DND-41 (cell line): ENCODE results near the gene HPS1.

ENCODE experiments used
- ATAC-seq: fragments of 200-7000 bp; cut with Tn5 transposase; 3 replicates; pipeline ENCODE4 v1.9.1; 2021; ENCODE audit warnings: low read depth; ENCODE audit not compliant: insufficient read depth
- DNase-seq: peaks from one replicate; pipeline ENCODE4 v3.0.0-alpha.2; 2020
- H2AFZ ChIP-seq: 2 replicates; pipeline ENCODE4 v1.6.0; 2012; ENCODE audit warnings: low read depth, low read length
- H3K27ac ChIP-seq: 2 replicates; pipeline ENCODE4 v1.5.1; 2012; ENCODE audit warnings: low read length, inconsistent platforms
- H3K27me3 ChIP-seq: fragments of 200-600 bp; sonication (generic); 2 replicates; pipeline ENCODE4 v1.6.0; 2012; ENCODE audit warnings: low read length, mild to moderate bottlenecking, inconsistent platforms; ENCODE audit not compliant: insufficient read depth, poor library complexity
- H3K36me3 ChIP-seq: 2 replicates; pipeline ENCODE4 v1.5.1; 2012; ENCODE audit warnings: low read length, inconsistent platforms; ENCODE audit not compliant: insufficient read depth
- H3K4me1 ChIP-seq: 2 replicates; pipeline ENCODE4 v1.5.1; 2012; ENCODE audit warnings: mild to moderate bottlenecking, low read length; ENCODE audit not compliant: insufficient read depth
- H3K4me2 ChIP-seq: 2 replicates; pipeline ENCODE4 v1.6.0; 2012; ENCODE audit warnings: mild to moderate bottlenecking, moderate library complexity, low read length, inconsistent platforms; ENCODE audit not compliant: insufficient read depth
- H3K4me3 ChIP-seq, 2 experiments: fragments of 200-600 bp in 1 of 2; shearing (Covaris generic) in 1 of 2; 2 replicates each; pipeline ENCODE4 v1.5.1; 2012 to 2016; ENCODE audit warnings: inconsistent platforms in 2 of 2, low read length in 2 of 2, mild to moderate bottlenecking in 2 of 2, low read depth in 1 of 2, moderate library complexity in 1 of 2
- H3K79me2 ChIP-seq: 2 replicates; pipeline ENCODE4 v1.6.0; 2012; ENCODE audit warnings: low read length, inconsistent platforms; ENCODE audit not compliant: insufficient read depth
- H3K9ac ChIP-seq: 2 replicates; pipeline ENCODE4 v1.6.0; 2012; ENCODE audit warnings: low read depth, mild to moderate bottlenecking, inconsistent platforms, low read length, moderate library complexity
- H3K9me3 ChIP-seq: 2 replicates; pipeline ENCODE4 v1.5.1; 2012; ENCODE audit warnings: low read length, moderate library complexity, mild to moderate bottlenecking, inconsistent platforms; ENCODE audit not compliant: insufficient read depth, severe bottlenecking
- H4K20me1 ChIP-seq: 2 replicates; pipeline ENCODE4 v1.6.0; 2012; ENCODE audit warnings: low read length; ENCODE audit not compliant: insufficient read depth
- CTCF ChIP-seq: IDR thresholded peaks from 2 replicates; pipeline ENCODE4 v1.5.1; 2012; ENCODE audit warnings: borderline replicate concordance, low read length, moderate library complexity, mild to moderate bottlenecking; ENCODE audit not compliant: poor library complexity, severe bottlenecking; ENCODE audit errors: extremely low read depth
- EZH2 ChIP-seq: IDR thresholded peaks from 3 replicates; pipeline ENCODE4 v1.6.1; 2012; ENCODE audit warnings: borderline replicate concordance, low read depth, mild to moderate bottlenecking, moderate library complexity, low read length, inconsistent platforms; ENCODE audit not compliant: severe bottlenecking

HPS1 gene

GRCh38 chr10:98472196-98472595 is 25.5 kb upstream of the HPS1 start:
- Histone ChIP-seq H3K79me2 (no peaks in the 10 kb centered on the region), H3K27ac (no peak overlapping the region), H3K4me1 (no peaks in the 10 kb centered on the region), H3K4me2 (no peak overlapping the region), H3K36me3 (no peaks in the 10 kb centered on the region), H3K4me3 (no peak overlapping the region), H4K20me1 (no peaks in the 10 kb centered on the region), H3K9me3 (no peaks in the 10 kb centered on the region), H3K27me3 (peaks cover 14% of the 10 kb centered on the region), H2AFZ (no peak overlapping the region), H3K9ac (no peak overlapping the region)
- DNase-seq (no peak), ATAC-seq (no peak)
- TF ChIP-seq CTCF = no peak
- no peak for TF ChIP-seq EZH2

- Histone ChIP-seq H3K79me2 (no peaks in the 10 kb centered on the region), H4K20me1 (no peaks in the 10 kb centered on the region), H2AFZ (no peak overlapping the region), H3K9me3 (no peaks in the 10 kb centered on the region), H3K4me1 (no peaks in the 10 kb centered on the region), H3K4me2 (no peak overlapping the region), H3K27me3 (peaks cover 14% of the 10 kb centered on the region), H3K27ac (no peak overlapping the region), H3K36me3 (no peaks in the 10 kb centered on the region), H3K4me3 (no peak overlapping the region), H3K9ac (no peak overlapping the region)
- ATAC-seq = no peak
- DNase-seq = no peak
- TF ChIP-seq EZH2 (no peak), CTCF (no peak)
Observed at GRCh38 chr10:98470850-98471249, 24.1 kb upstream of the HPS1 start.

GRCh38 chr10:98469001-98469931 is 22.5 kb upstream of the HPS1 start:
- no peak overlapping the region for H3K4me3 ChIP-seq
- no peak for ATAC-seq
- no peaks in the 10 kb centered on the region for H4K20me1 ChIP-seq
- no peak overlapping the region for H2AFZ ChIP-seq
- no peaks in the 10 kb centered on the region for H3K4me1 ChIP-seq
- no peak for DNase-seq
- H3K9ac ChIP-seq = no peak overlapping the region
- H3K79me2 ChIP-seq = no peaks in the 10 kb centered on the region
- H3K36me3 ChIP-seq = no peaks in the 10 kb centered on the region
- H3K27me3 ChIP-seq = peaks cover 19% of the 10 kb centered on the region
- no peak overlapping the region for H3K4me2 ChIP-seq
- H3K27ac ChIP-seq = no peak overlapping the region
- no peaks in the 10 kb centered on the region for H3K9me3 ChIP-seq
- TF ChIP-seq CTCF (no peak), EZH2 (no peak)
